Tibial nerve (tissue), 4 donors: ENCODE data around the gene SV2B. TPM values are rescaled to one million over a fixed set of nuclear protein-coding genes. Genes with fewer than 3 reads are reported as not detected.

Experiments
- DNase-seq, 2 donors: peaks; one replicate each; pipeline ENCODE4 v3.0.0-alpha.2; 2019; ENCODE audit warnings: low spot score in 2 of 2
- H3K27ac ChIP-seq, 4 donors: fragments of 200-600 bp; sonication (generic) in 3 of 4; one replicate each; pipeline ENCODE4 v1.5.1; 2017 to 2019; ENCODE audit warnings: mild to moderate bottlenecking in 1 of 4
- H3K27me3 ChIP-seq, 2 donors: fragments of 200-600 bp; sonication (generic) in 1 of 2; one replicate each; pipeline versions ENCODE4 v1.5.1 to v1.6.0; 2017 to 2019
- H3K36me3 ChIP-seq, 3 donors: fragments of 200-600 bp; sonication (generic); one replicate each; pipeline ENCODE4 v1.5.1; 2018 to 2019
- H3K4me1 ChIP-seq, 4 donors: fragments of 200-600 bp; sonication (generic) in 3 of 4; one replicate each; pipeline ENCODE4 v1.5.1; 2017 to 2019
- H3K4me3 ChIP-seq, 4 donors: fragments of 200-600 bp; sonication (generic) in 3 of 4; one replicate each; pipeline ENCODE4 v1.5.1; 2017 to 2019; ENCODE audit warnings: mild to moderate bottlenecking in 1 of 4, moderate library complexity in 1 of 4
- H3K9me3 ChIP-seq, 4 donors: fragments of 200-600 bp; sonication (generic) in 3 of 4; one replicate each; pipeline ENCODE4 v1.5.1; 2017 to 2019
- CTCF ChIP-seq, 5 experiments: fragments of 200-600 bp in 3 of 5; fragments of 450-650 bp in 2 of 5; sonication (generic) in 3 of 5; IDR thresholded peaks; one replicate each; pipeline ENCODE4 v1.5.1; 2016 to 2019; ENCODE audit warnings: antibody characterized with exemption in 5 of 5, mild to moderate bottlenecking in 3 of 5, moderate library complexity in 2 of 5
- EP300 ChIP-seq, 2 donors: sonication (generic); formaldehyde crosslinking; IDR thresholded peaks; one replicate each; pipeline ENCODE4 v1.6.1; 2017; ENCODE audit warnings: antibody characterized with exemption in 2 of 2, mild to moderate bottlenecking in 1 of 2
- POLR2A ChIP-seq, 2 donors: fragments of 450-650 bp; IDR thresholded peaks; one replicate each; pipeline ENCODE4 v1.6.1; 2017; ENCODE audit warnings: antibody characterized with exemption in 2 of 2, mild to moderate bottlenecking in 2 of 2, moderate library complexity in 2 of 2
- WGBS, 2 donors: methylation state at CpG; one replicate each; pipeline ENCODE4 v1.1.5; 2018; 5-methylcytosine and 5-hydroxymethylcytosine counted together
- total RNA-seq, 4 donors: library from RNA; depleted of rRNA; stranded (reverse); fragments of >200 nt; gene quantifications; one replicate each; pipeline ENCODE4 v1.1.0, GENCODE V29; 2016

The SV2B gene
- total RNA-seq, 4 donors from 2014 or later: 8.3 to 20.5 (median 17.1) TPM

GRCh38 chr15:91158415-91159394 is 58.6 kb downstream of the SV2B start:
- Histone ChIP-seq H3K9me3 (no peaks in the 10 kb centered on the region), H3K36me3 (no peaks in the 10 kb centered on the region), H3K4me1 (no peaks in the 10 kb centered on the region), H3K27me3 (no peaks in the 10 kb centered on the region), H3K4me3 (no peak overlapping the region), H3K27ac (no peak overlapping the region)
- no peak for DNase-seq
- TF ChIP-seq POLR2A (IDR thresholded peaks at IDR 0.05): no peak
- TF ChIP-seq EP300 (IDR thresholded peaks at IDR 0.05): no peak
- TF ChIP-seq CTCF (IDR thresholded peaks at IDR 0.05): no peak
- 82 to 84% methylated on average over 7 of the region's 7 CpGs for WGBS, 2 donors

- Histone ChIP-seq H3K4me1 (no peaks in the 10 kb centered on the region), H3K27ac (no peak overlapping the region), H3K36me3 (no peaks in the 10 kb centered on the region), H3K4me3 (no peak overlapping the region), H3K27me3 (no peaks in the 10 kb centered on the region), H3K9me3 (peaks cover 0 to 36% (median 13%) of the 10 kb centered on the region in 4 donors)
- no peak for DNase-seq
- WGBS, 2 donors: 71 to 79% methylated on average over 1 of the region's 1 CpG
- no peak for TF ChIP-seq CTCF (IDR thresholded peaks at IDR 0.05)
- TF ChIP-seq EP300 (IDR thresholded peaks at IDR 0.05): no peak
- no peak for TF ChIP-seq POLR2A (IDR thresholded peaks at IDR 0.05)
Observed at GRCh38 chr15:91165850-91166249, 65.8 kb downstream of the SV2B start.

DNA sequence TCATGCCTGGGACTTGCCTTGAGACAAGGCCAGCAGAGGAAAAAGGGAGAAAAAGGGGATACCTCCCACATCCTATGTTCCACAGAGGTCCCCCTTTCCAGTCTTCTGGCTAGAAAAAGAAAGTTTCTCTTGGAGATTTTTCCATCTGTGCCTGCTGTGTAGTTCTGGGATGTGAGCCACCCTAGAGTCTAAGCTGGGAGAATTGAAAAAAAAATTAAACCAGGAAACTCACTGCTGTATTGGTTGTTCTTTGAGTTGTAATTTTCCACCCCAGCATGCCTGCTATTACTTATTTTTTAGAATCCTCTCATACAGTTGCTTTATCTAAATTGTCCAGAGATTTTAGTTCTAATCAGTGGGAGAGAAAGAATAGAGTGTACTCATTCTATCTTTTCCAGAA is 68.4 kb downstream of the SV2B start:
- H3K27ac ChIP-seq: no peak overlapping the region
- peaks cover 0 to 36% (median 13%) of the 10 kb centered on the region in 4 donors for H3K9me3 ChIP-seq
- no peaks in the 10 kb centered on the region for H3K36me3 ChIP-seq
- no peak for TF ChIP-seq CTCF (IDR thresholded peaks at IDR 0.05)
- no peak for TF ChIP-seq EP300 (IDR thresholded peaks at IDR 0.05)
- no peak for TF ChIP-seq POLR2A (IDR thresholded peaks at IDR 0.05)
- no peak for DNase-seq
- no peaks in the 10 kb centered on the region for H3K4me1 ChIP-seq
- H3K4me3 ChIP-seq: no peak overlapping the region
- H3K27me3 ChIP-seq: no peaks in the 10 kb centered on the region

- Histone ChIP-seq H3K27me3 (no peaks in the 10 kb centered on the region), H3K4me3 (no peak overlapping the region), H3K27ac (no peak overlapping the region), H3K9me3 (peaks cover 0 to 14% (median 4%) of the 10 kb centered on the region in 4 donors), H3K4me1 (no peaks in the 10 kb centered on the region), H3K36me3 (no peaks in the 10 kb centered on the region)
- no peak for DNase-seq
- no peak for TF ChIP-seq CTCF (IDR thresholded peaks at IDR 0.05)
- TF ChIP-seq POLR2A (IDR thresholded peaks at IDR 0.05): no peak
- TF ChIP-seq EP300 (IDR thresholded peaks at IDR 0.05): no peak
- WGBS, 2 donors: 48 to 72% methylated on average over 9 of the region's 9 CpGs
Observed at GRCh38 chr15:91171334-91171733, 71.3 kb downstream of the SV2B start.

DNA sequence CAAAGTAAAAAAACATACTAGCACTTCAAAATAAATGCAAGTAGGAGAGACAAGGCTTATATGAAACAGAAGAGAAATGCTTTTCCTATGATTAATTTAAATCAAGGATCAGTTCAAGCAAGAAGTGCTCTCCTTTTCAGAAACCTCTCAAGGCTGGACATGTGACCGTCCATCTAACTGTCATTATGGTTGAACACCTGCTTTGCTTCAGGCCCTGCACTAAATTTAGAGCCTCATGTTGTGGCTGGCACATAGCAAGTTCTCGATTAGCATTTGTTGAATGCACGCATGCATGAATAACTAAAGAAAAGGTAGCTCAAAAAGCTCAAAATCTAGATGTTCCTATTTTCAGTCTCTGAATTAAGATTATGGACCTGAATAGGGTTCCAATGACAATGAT is 82.0 kb downstream of the SV2B start:
- Histone ChIP-seq H3K4me3 (no peak overlapping the region), H3K36me3 (no peaks in the 10 kb centered on the region), H3K27me3 (no peaks in the 10 kb centered on the region), H3K9me3 (no peaks in the 10 kb centered on the region), H3K27ac (no peak overlapping the region), H3K4me1 (no peaks in the 10 kb centered on the region)
- 81 to 93% methylated on average over 3 of the region's 3 CpGs for WGBS, 2 donors
- no peak for DNase-seq
- TF ChIP-seq POLR2A (IDR thresholded peaks at IDR 0.05) (no peak), CTCF (IDR thresholded peaks at IDR 0.05) (no peak), EP300 (IDR thresholded peaks at IDR 0.05) (no peak)
